Activated naive CD4-positive, alpha-beta T cell treated with anti-CD3 and anti-CD28 coated beads, Interleukin-2, amount 50 U/mL, for 72 hours (primary cell): ENCODE measurements around the gene DGCR6. TPM values are rescaled to one million over a fixed set of nuclear protein-coding genes. Genes with fewer than 3 reads are reported as not detected.
A peak's percentile ranks its signal among the peaks of the same experiment; 100 is the strongest.
"Not testable (repeated sequence)": the region's sequence is repeated elsewhere in the genome, so short reads cannot be mapped to it uniquely, and the experiment has no call there.

ENCODE experiments used
- ATAC-seq, 2 donors: fragments of 150-1000 bp; cut with Tn5 transposase; 2 replicates each; pipeline ENCODE4 v1.10.0; 2021; ENCODE audit warnings: mild to moderate bottlenecking in 2 of 2, moderate library complexity in 2 of 2
- DNase-seq, 2 donors: peaks; one replicate each; pipeline ENCODE4 v3.0.0; 2021 to 2022; ENCODE audit warnings: low spot score in 2 of 2
- H3K27ac Mint-ChIP-seq, 2 donors: one replicate each; pipeline ENCODE4 v1.8.0; 2022; ENCODE audit warnings: mild to moderate bottlenecking in 2 of 2, mixed read lengths in 2 of 2
- H3K36me3 Mint-ChIP-seq, 2 donors: one replicate each; pipeline ENCODE4 v1.8.0; 2022; ENCODE audit warnings: mixed read lengths in 2 of 2
- H3K9me3 Mint-ChIP-seq, 2 donors: one replicate each; pipeline ENCODE4 v1.8.0; 2022; ENCODE audit warnings: mixed read lengths in 2 of 2
- total RNA-seq, 2 donors: library from RNA; stranded (reverse); gene quantifications; one replicate each; pipeline ENCODE4 v1.2.3, GENCODE V29; 2022

The DGCR6 gene
- 1 to 10 TPM; 1.1 to 1.5 TPM for total RNA-seq

- Mint-ChIP-seq H3K27ac (no peak within 1 kb of the TSS), H3K36me3 (no peaks in the 10 kb centered on the region), H3K9me3 (no peaks in the 10 kb centered on the region)
- DNase-seq (no peak), ATAC-seq (peak; percentile 97 to 99)
Observed at GRCh38 chr22:18905540-18906409, at the start of gene DGCR6. TSS of gene DGCR6 (plus strand) at chr22:18906320. CDS start at chr22:18906375, 55 bp downstream.

- not testable (repeated sequence) for H3K27ac Mint-ChIP-seq, ATAC-seq, H3K36me3 Mint-ChIP-seq, DNase-seq, H3K9me3 Mint-ChIP-seq
Observed at GRCh38 chr22:18859314-18859713, 46.8 kb upstream of the DGCR6 start.

DNA sequence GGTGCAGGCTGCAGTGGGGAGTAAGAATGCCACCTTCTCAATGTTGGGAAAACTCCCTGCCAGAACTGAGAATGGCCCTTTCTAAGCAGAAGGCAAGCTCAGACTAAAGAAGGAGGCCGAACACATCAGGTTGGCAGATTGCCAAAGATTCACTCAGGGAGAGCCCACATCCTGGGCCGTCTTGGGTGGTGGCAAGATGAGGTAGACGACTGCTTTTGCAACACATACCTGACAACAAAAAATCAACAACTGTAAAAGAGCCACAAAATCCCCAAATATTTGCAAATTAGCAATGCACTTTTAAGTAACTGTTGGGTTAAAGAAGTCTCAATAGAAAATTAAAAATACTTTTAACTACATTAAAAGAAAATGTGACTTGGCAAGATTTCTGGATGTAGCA, 24.9 kb upstream of the DGCR6 start:
- not testable (repeated sequence) for H3K27ac Mint-ChIP-seq, H3K36me3 Mint-ChIP-seq, ATAC-seq, H3K9me3 Mint-ChIP-seq
- DNase-seq: peak in 1 of 2 donors; percentile 38

- not testable (repeated sequence) for H3K9me3 Mint-ChIP-seq, H3K36me3 Mint-ChIP-seq, ATAC-seq, H3K27ac Mint-ChIP-seq, DNase-seq
Observed at GRCh38 chr22:18884465-18884864, 21.7 kb upstream of the DGCR6 start.

DNA sequence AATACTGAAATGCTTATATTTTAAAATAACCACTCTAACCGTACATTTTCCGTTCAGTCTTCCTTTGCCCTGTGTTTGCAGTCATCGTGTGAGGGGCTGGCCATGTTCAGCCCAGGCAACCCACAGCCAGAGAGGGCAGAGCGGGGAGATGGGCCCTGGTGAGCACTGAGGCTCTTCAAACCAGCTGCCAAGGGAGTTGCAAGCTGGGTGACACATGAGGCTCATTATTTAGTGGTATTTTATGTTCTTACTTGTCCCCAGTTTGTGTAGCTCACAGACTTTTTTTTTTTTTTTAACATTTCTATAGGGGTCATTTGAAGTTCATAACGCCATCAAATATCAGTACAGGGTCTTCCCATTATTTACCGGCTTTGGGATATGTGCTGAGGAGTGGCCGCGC, 18.0 kb upstream of the DGCR6 start:
- H3K9me3 Mint-ChIP-seq: peaks cover 0 to 4% of the 10 kb centered on the region in 2 donors
- DNase-seq: no peak
- no peak overlapping the region for H3K27ac Mint-ChIP-seq
- ATAC-seq: no peak
- no peaks in the 10 kb centered on the region for H3K36me3 Mint-ChIP-seq

DNA sequence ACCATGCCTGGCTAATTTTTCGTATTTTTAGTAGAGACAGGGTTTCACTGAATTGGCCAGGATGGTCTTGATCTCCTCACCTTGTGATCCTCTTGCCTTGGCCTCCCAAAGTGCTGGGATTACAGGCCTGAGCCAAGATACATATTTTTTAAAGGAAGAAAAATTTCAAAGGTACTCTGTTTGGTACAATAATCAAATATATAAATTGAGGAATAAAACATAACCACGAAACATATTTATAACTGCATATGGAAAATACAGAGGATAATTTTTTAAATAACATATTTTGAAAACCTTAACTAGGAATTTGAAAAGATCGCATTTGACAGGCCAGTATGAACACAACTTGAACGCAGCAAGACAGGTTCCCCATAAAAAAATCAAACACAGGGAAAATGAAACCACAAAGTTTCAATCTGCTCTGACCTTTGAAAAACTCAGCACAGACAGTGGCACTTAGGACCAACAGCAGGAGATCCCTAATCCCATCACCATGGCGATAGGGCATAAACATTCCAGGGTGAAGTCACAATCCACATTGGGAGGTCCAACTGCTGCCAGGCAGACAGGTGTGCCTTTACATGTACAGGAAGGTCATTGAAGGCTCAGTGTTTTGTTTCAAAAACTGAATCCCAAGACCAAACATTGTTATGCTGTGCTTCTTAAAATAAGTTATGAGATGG, 15.5 kb upstream of the DGCR6 start:
- H3K27ac Mint-ChIP-seq, H3K36me3 Mint-ChIP-seq, DNase-seq, H3K9me3 Mint-ChIP-seq: not testable (repeated sequence)
- peak in 1 of 2 donors; percentile 59 for ATAC-seq

GRCh38 chr22:18893775-18894174, 12.3 kb upstream of the DGCR6 start:
- not testable (repeated sequence) for H3K27ac Mint-ChIP-seq, H3K36me3 Mint-ChIP-seq, DNase-seq, ATAC-seq, H3K9me3 Mint-ChIP-seq

DNA sequence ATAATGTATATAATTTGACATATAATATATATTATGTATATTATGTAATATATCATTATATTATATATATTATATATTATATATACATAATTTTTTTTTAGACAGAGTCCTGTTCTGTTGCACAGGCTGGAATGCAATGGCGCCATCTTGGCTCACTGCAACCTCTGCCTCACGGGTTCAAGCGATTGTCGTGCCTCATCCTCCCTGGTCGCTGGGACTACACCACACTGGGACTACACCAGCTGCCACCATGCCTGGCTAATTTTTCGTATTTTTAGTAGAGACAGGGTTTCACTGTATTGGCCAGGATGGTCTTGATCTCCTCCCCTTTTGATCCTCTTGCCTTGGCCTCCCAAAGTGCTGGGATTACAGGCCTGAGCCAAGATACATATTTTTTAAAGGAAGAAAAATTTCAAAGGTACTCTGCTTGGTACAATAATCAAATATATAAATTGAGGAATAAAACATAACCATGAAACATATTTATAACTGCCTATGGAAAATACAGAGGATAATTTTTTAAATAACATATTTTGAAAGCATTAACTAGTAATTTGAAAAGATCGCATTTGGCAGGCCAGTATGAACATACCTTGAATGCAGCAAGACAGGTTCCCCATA, 10.0 kb upstream of the DGCR6 start:
- not testable (repeated sequence) for H3K27ac Mint-ChIP-seq, H3K9me3 Mint-ChIP-seq, H3K36me3 Mint-ChIP-seq
- ATAC-seq: peak in 1 of 2 donors; percentile 37
- DNase-seq: peak in 1 of 2 donors; percentile 7

- peak in 1 of 2 donors; percentile 47 for ATAC-seq
- not testable (repeated sequence) for H3K9me3 Mint-ChIP-seq, H3K36me3 Mint-ChIP-seq
Observed at GRCh38 chr22:18906410-18906745, 258 bp downstream of the DGCR6 start.

DNA sequence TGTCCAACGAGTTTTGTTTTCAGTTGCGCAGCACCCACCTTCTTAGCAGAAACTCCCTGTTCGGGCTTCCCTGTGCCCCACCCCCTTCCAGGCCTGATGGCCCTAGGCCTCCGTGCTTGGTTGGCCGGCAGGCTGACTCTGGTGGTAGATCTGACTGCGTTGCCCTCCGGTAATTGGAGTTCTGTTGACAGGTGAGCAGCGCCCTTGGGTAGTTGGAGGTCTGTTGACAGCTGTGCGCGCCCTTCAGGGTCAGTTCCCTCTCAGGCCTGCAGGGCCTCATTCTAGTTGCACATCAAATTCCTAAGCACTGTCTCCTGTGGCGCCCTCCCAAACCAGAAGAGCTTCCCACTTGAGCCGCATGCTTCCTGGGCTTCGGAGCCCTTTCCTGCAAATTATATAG, 776 bp downstream of the DGCR6 start:
- no peak for DNase-seq
- H3K36me3 Mint-ChIP-seq: no peaks in the 10 kb centered on the region
- no peak overlapping the region for H3K27ac Mint-ChIP-seq
- H3K9me3 Mint-ChIP-seq: no peaks in the 10 kb centered on the region
- no peak for ATAC-seq

More at GRCh38 chr22:18906410-18906745, 258 bp downstream of the DGCR6 start:
- not testable (repeated sequence) for H3K27ac Mint-ChIP-seq, DNase-seq

- Mint-ChIP-seq H3K27ac (no peak overlapping the region), H3K36me3 (no peaks in the 10 kb centered on the region), H3K9me3 (no peaks in the 10 kb centered on the region)
- DNase-seq: no peak
- no peak for ATAC-seq
Observed at GRCh38 chr22:18909556-18909955, 3.4 kb downstream of the DGCR6 start.

DNA sequence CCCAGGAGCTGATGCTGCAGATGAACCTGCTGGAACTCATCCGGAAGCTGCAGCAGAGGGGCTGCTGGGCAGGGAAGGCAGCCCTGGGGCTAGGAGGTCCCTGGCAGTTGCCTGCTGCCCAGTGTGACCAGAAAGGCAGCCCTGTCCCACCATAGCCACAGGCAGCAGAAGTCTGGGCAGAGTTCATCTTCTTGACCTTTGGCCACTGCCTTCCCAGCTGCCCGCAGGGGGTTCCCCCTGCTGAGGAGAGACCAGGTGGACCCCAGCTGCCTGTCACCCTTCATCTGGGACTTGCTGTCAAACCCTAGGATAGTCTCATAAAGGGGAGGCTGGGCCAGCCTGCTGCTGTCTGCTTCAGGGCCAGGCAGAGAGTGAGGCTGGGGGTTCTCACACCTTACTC, 5.4 kb downstream of the DGCR6 start:
- not testable (repeated sequence) for DNase-seq, H3K9me3 Mint-ChIP-seq, H3K27ac Mint-ChIP-seq, H3K36me3 Mint-ChIP-seq, ATAC-seq

DNA sequence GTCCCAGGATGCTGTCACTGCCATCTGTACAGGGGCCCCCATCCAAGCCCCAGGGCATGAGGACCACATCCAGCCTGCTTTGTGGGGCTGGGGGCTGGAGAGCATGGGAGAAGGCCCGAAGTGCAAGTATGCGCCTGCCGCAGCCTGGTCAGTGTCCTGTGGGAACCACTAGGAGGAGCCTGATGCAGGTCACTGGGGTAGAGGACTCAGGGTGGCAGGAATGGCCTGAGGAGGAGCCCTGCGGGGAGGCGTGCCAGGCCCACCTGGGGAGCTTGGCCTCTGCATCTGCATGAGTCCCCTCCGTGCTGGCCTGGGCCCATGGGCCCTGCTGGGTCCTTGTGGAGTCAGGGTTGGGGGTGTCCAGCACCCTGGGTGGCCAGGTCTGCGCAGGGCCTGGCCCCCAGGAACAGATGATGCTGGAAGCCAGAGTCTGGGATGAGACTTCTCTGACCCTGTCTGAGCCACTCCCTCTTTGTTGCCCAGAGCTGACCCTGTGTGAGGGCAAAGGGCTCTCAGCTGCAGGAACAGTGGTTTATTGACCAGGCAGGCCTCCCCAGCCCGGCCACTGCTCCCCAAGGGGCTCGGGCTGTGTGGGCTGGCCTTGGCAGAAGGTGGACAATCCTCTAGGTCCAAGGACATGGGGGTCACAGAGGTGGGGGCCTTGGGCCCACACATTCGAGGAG, 6.3 kb downstream of the DGCR6 start:
- not testable (repeated sequence) for DNase-seq, H3K36me3 Mint-ChIP-seq, H3K27ac Mint-ChIP-seq, H3K9me3 Mint-ChIP-seq, ATAC-seq

GRCh38 chr22:18914558-18914957, 8.4 kb downstream of the DGCR6 start:
- DNase-seq, H3K36me3 Mint-ChIP-seq, H3K27ac Mint-ChIP-seq, ATAC-seq, H3K9me3 Mint-ChIP-seq: not testable (repeated sequence)

- not testable (repeated sequence) for H3K27ac Mint-ChIP-seq, H3K36me3 Mint-ChIP-seq, ATAC-seq, DNase-seq, H3K9me3 Mint-ChIP-seq
Observed at GRCh38 chr22:18915550-18915949, 9.4 kb downstream of the DGCR6 start.

DNA sequence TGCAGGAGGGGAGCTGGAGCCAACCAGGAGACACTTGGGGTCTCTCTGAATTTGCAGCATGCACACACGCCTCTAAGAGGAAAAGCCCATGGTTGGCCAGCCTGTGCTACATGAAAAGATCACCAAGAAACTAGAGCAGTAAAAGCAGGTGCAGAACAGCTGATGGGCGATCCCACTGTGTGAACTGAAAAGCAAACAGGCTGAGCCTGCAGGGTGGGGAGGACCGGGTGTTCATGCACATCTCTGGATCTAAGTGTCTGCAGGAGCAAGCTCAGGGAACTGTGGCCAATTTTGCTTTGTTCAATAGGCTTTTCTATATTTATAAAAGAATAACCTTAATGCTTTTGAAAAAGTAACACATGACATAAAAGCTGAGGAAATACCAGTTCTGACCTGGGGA, 11.7 kb downstream of the DGCR6 start:
- not testable (repeated sequence) for H3K9me3 Mint-ChIP-seq, H3K36me3 Mint-ChIP-seq, ATAC-seq, H3K27ac Mint-ChIP-seq, DNase-seq
